NCI-H2227 (cell line): Measurements from ENCODE around the gene MTREX.
A peak's percentile ranks its signal among the peaks of the same experiment; 100 is the strongest.
"Not testable (repeated sequence)": the region's sequence is repeated elsewhere in the genome, so short reads cannot be mapped to it uniquely, and the experiment has no call there.

ENCODE experiments used
- DNase-seq: peaks from one replicate; lab custom pipeline; 2025; ENCODE audit not compliant: unreplicated experiment; lab: John Stamatoyannopoulos, UW

Gene MTREX

GRCh38 chr5:55307383-55308253 lies at the start of gene MTREX, which contains the start of gene DHX29:
Gene MTREX, plus strand, starts transcription at chr5:55307989. Its CDS starts 25 bp downstream, at chr5:55308014.
Gene DHX29, minus strand, starts transcription at chr5:55307694. Its CDS starts 121 bp downstream, at chr5:55307573.
- peak; percentile 91 for DNase-seq

GRCh38 chr5:55258339-55258738 lies 49.5 kb upstream of the MTREX start:
- no peak for DNase-seq

DNA sequence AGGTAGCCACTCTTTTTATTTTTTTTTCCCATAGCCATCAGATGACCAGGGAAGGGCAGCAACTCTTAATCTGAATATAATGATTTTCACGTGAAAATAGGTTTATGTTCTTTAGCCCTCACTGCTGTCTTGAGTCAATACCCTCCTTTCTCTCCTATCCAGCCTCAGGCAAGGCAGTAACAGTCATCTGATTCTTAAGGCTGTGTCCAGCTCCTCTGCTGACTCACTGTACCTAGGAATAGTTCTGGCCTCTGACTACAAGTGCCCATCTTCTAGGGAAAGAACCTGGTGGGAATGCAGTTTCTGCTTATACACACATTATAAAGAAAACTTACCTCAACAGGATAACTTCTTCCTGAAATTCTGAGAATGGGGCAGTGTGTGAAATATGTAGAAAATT lies 31.0 kb upstream of the MTREX start:
- DNase-seq = no peak

GRCh38 chr5:55278778-55279177 lies 29.0 kb upstream of the MTREX start:
- DNase-seq = no peak

DNA sequence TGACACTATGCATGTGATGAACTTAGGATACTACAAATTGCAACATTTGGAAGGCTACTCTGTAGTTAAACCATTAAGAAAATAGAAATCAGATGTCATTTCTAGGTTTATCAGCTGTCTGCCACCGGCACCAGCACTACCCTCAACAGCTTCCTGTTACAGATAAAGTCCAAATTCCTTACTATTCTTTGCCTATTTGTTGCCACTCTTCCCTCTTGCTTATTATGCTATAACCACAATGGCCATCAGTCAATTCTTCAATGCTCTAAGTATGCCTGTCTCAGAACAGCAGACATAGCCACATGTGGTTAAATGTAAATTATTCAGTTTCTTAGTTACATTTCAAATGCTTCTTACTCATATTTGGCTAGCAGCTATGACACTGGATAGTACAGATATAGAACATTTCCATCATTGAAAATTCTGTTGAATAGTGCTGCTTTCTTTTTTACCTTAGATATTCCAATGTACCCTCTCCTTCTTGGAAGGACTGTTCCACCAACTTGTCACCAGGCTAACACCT lies 21.3 kb upstream of the MTREX start:
- no peak for DNase-seq

DNA sequence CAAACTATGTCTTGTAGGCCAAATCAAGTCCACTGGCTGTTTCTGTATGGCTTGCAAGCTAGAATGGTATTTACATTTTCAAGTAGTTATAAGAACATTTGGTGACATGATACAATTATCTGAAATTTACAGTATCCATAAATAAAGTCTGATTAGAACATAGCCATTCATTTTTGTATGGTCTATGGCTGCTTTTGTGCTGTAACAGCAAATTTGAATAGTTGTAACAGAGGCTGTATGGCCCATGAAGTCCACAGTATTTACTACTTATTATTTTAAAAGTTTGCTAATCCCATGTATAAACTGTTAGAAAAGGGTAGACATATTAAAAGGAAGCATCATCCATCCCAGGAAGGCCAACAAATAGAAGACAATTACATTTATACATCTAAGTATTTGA lies 18.0 kb upstream of the MTREX start:
- DNase-seq = no peak

- no peak for DNase-seq
Measured at GRCh38 chr5:55290991-55291390, 16.8 kb upstream of the MTREX start.

DNA sequence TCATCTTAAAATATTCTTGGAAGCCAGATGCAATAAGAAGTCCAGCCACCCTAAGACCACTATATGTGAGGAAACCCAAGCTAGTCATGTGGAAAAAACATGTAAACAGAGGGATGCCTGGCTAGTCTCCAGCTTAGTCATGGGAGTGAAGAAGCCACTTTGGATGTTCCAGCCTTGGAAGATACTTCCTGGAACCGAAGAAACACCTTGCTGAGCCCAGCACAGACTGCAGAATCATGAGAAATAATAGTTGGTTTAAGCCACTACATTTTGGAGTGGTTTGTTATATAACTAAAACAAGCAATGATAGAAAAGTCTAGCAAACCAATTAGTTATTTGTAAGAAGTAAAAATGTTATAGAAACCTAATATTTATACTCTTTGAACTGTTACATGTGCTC lies 12.9 kb upstream of the MTREX start:
- no peak for DNase-seq

DNA sequence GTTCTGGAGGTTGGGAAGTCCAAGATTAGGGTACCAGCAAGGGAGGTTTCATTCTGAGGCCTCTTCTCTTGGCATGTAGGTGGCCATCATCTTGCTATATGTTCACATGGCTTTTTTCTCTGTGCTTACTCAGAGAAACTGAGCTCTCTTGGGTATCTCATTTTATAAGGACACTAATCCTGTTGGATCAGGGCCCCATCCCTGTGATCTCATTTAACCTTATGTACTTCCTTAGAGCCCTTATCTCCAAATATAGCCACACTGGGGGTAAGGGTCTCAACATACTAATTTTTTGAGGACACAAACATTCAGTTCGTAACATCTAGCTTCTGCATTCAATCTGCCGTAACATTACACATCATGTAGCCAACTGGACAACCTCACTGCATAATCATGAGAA lies 6.9 kb upstream of the MTREX start:
- DNase-seq = no peak

- DNase-seq = no peak
Measured at GRCh38 chr5:55303238-55303690, 4.5 kb upstream of the MTREX start.

GRCh38 chr5:55304584-55304983 lies 3.2 kb upstream of the MTREX start:
- DNase-seq = no peak

DNA sequence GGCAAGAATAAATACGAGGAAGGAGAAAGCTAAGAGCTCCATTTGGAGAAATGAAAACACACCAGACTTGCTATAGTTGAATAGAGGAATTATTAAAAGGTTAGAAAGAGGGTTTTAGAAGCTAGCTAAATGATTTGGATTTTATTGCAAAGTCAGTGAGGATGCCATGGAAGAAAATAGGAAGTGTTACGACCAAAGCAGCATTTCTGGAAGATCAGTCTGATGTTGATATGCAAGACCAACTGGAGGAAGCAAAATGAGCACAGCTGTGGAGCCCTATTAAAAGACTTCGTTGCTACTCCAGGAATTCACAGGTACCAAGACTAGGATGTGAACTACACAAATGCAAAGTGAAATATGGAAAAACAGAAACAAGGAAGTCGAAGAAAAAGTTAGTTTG lies 2.4 kb upstream of the MTREX start:
- DNase-seq = no peak

DNA sequence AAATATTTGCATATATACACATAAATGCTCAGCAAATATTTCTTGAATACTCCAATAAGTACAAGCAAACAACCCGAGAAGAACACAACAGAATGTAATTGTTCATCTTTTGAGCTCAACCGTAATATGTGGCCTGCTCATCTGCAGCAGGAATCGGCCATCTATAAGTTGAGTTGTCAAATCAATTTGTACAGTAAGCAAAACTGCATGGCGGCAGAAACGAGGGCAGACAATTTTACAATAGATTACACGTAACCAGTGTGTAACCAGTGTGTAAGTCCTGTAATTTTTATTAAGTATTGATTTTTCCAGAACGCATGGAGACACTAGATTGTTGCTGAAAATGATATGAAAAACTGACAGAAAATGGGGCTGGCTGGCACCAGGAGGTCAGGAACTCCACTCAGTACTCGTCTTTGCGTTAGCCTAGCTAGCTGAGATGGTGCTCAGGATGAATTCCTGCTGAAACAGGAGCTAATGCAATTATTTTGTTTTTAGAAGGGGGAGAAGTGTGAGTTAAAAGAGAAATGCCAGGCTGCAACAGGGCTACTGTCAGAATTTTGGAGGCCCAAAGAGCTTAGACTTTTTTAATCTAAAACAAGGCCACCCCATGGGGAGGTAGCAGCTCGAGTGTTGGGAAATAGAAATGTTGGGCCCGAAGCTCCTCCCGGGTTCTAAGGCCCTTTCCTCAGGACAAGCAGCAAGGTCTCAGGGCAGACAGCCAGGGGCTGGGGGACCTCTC lies 977 bp upstream of the MTREX start:
- DNase-seq = no peak

GRCh38 chr5:55308254-55308836 lies 556 bp downstream of the MTREX start:
- no peak for DNase-seq

- no peak for DNase-seq
Measured at GRCh38 chr5:55313870-55314617, 6.3 kb downstream of the MTREX start.

GRCh38 chr5:55316289-55316688 lies 8.5 kb downstream of the MTREX start:
- DNase-seq = no peak

DNA sequence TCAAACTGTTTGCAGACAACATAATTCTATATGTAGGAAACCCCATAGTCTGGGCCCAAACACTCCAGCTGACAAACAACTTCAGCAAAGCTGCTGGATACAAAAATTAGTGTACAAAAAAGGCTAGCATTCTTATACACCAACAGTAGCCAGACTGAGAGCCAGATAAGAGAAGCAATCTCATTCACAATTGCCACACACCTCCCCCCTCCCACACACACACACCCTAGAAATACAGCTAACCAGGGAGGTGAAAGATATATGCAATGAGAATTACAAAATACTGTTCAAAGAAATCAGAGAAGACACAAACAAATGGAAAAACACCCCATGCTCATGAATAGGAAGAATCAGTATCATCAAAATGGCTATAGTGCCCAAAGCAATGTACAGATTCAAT lies 9.0 kb downstream of the MTREX start:
- DNase-seq = no peak

DNA sequence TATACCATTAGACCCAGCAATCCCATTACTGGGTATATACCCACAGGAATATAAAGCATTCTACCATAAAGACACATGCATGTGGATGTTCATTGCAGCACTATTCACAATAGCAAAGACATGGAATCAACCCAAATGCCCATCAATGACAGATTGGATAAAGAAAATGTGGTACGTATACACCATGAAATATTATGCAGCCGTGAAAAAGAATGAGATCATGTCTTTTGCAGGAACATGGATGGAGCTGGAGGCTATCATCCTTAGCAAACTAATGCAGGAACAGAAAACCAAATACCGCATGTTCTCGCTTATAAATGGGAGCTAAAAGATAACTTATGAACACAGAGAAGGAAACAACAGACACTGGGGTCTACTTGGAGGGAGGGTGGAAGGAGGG lies 10.4 kb downstream of the MTREX start:
- DNase-seq = not testable (repeated sequence)

DNA sequence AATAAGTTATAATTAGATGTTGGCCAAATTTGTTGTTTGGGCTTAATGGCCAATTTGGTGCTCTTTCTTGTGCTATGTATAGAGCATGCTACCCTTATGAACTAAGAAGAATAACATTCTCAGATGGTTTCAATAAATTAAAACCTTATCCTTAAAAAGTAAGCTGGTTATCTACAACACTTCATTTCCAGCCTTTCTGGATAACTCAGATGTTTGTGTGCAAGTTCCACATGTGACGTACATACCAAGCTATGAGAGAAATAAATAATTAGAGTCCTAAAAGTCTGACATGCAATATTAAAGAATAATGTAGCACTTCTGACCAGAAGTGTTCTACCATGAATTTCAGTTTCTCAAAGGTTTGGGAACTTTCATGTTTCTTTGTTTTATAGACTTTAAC lies 11.7 kb downstream of the MTREX start:
- no peak for DNase-seq

- DNase-seq = no peak
Measured at GRCh38 chr5:55320571-55320970, 12.8 kb downstream of the MTREX start.

- DNase-seq = no peak
Measured at GRCh38 chr5:55324006-55324405, 16.2 kb downstream of the MTREX start.
